Fibroblast of skin of back (primary cell): ENCODE data around the gene SPOCK1.
A peak's percentile ranks its signal among the peaks of the same experiment; 100 is the strongest.

ENCODE experiments used
- DNase-seq: peaks from one replicate; pipeline ENCODE4 v3.0.0-alpha.2; 2013

The SPOCK1 gene

DNA sequence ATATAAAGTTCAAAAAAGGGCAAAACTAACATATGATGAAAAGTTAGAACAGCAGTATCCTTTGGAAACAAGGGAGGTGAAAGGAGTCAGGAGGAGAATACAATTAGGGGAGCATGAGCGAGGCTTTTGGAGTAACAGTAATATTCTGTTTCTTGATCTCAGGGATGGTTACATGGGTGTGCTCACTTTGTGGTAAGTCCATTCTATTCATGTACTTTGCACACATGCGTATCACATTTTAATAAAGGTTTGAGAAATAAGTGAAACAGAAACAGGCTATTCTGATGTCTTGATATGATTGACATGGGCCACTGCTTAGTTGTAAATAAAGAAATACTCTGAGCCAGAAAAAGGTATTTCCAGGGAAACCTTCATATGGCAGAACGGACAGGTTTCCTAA lies 208.8 kb downstream of the SPOCK1 start:
- no peak for DNase-seq

DNA sequence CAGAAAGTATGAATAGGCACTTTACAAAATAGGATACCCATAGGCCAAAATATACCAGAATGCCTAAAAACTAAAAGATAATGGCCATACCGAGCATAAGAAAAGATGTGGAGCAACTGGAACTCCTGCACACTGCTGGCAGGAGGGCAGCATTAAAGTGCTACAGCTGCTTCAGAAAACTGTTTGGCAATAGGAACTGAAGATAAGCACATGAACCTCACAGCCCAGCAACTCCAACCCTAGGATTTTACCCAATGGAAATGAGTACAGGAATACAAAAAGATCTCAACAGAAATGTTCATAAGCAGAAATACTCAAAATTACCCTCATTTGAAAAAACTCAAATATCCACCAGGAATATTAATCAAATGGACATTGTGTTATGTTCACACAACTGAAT lies 209.3 kb downstream of the SPOCK1 start:
- no peak for DNase-seq

DNA sequence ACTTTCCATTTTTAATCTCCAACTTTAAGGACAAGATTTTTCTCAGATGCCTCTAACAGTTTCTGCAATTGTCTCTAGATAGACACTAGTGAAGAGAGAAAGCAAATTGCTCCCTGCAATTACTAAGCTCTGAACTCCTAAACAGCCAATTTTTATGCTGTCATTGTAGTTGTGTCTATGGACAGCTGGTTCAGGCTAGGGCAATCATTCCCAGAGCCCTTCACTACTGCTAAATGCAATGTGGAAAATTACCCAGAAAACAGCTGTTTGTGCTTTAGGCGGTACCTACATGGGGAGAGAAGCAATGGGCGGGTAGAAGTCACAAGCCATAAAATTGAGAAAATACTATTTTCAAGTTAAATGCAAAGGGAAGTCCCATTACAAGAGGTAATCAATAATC lies 211.6 kb downstream of the SPOCK1 start:
- DNase-seq, result no peak

DNA sequence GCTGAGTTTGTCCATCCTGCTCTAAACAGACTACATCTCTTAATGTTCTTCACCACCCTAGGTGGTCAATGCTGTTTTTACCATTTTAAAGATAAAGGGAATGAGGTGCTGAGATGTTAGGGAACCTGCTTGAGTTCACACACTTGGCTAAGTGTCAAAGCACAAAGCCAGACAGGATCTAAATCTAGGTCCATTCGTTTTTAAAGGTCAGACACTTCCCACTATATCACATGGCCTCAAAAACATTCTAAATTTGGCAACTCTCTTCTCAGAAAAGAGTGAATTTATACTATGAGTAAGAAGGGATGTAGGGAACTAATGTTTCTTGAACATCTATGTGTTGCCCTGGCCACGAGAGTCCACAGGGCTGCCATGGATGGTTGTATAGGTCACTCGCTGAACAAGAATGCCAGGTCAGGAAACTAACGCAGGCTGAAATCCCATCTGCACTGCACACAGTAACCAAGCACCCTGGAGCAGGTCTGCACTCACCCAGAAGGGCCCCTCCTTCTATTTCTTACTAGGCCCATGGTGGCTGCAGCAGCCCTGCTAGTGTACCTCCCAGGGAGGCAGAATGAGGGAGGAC lies 213.0 kb downstream of the SPOCK1 start:
- DNase-seq, result no peak

DNA sequence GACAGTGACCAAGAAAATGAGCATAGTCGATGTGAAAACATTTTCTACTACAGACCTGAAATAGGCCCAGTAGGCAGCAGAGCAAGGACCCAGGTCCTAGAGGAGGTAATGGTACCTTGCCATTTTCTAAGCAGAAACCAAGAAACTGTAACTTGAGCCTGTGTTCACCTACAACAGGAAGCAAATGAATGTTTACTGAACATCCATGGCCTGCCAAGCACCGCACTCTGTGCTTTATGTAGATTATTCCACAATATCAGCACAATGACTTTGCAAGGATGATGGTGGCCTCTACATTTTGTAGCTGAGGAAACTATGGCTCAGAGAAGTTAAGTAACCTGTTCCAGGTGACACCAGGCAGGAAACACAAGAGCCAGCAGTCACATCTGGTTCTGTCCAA lies 215.3 kb downstream of the SPOCK1 start:
- DNase-seq, result no peak

DNA sequence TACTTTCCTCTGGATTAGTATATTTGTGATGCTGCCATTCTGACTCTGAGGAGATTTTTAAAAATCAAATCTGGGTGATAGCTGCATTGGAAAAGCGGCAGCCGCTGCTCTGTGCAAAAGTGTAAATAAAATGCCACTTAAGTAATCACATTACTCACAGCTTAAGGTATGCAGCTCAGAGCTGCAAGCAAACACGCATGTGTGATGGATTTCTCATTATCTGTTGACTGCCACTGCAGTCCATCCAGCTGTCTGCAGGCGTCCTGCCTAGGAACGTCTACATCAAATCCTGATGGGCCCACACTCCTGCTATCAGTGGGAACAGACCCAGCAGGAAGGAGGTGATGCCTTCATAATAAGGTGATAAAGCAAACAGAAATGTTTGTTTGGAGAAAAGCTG lies 216.9 kb downstream of the SPOCK1 start:
- DNase-seq, result peak; percentile 47

DNA sequence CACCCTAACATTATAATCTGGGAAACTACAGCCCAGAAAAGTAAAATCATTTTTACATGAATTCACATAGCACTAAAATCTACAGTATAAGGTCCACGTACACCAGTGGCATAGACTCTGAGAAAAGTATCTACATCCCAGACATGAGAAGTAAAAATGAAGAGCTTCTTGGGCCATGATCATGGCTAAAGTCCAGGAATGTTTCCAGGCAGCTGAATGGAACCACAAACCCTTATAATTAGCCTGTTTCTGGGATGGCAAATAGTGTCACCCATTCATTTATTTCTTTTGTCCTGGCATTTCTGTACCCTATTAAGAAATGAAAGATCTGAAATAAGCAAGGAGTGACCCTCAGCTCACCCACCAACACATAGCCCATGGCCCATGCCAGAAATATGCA lies 217.9 kb downstream of the SPOCK1 start:
- no peak for DNase-seq

DNA sequence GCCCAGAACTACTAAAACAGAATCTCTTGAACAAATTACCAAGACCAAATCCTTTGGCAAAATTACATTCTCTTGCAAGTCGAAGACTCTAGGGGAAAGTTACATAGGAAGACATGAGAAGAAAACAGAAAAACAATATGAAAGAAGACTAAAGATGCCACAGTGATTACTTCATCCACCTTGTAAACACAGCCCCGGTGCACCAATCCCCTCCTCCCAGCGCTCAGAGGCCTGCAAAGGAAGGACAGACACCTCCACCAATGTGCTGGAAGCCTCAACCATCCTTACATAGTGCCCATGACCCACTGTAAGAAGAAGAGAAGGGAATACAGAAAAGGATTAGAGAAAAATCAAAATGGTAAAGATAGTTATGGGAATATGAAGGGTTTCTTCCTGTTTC lies 218.5 kb downstream of the SPOCK1 start:
- DNase-seq, result no peak

DNA sequence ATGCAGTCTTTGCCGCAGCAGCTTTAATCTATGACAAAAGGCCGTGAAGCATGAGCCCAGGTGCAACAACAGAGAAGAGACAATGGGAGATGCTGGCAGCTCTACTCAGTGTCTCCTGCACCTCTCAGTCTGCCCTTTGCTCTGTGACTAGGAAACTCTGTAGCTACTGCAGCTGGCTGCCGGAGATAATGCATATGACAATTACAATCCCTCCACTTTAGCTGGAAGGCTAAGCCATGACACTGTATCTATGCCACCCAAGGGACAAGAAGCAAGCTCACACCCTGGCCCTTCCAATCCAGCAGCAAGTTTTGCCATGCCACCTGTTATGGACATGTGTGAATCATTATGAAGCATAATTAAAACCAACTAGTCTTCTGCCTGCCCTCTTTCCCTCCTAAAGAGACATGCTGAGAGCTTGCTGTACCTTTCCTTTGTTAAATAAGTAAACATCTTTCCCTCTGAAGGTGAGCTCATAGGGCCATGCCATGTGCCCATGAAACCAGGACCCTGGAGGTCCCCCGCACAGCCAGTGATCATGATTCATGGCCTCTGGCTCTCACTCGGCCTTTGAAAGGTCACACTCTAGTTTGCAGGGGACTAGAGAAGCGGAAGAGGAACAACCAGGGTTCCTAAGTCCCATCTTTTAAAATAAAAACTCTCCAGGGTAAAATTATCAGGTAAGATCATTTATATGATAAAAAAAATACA lies 219.4 kb downstream of the SPOCK1 start:
- no peak for DNase-seq

DNA sequence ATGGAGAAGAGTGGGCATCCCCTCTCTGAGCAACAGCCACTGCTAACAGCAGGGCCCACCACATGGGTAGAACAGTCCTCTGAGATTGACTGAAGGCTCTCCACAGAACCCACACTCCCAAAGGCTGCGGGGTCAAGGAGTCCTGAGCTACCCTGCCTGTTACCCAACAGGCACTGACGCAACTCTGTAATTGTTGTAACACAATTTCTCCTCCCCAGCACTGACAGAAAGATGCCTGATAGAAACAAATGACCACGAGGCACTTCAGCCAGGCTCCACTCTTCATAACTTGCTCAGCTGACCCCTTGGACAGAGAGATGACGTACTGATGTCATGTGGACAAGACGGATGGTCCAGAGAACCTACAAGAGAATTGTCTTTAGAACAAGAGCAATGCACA lies 220.7 kb downstream of the SPOCK1 start:
- no peak for DNase-seq

DNA sequence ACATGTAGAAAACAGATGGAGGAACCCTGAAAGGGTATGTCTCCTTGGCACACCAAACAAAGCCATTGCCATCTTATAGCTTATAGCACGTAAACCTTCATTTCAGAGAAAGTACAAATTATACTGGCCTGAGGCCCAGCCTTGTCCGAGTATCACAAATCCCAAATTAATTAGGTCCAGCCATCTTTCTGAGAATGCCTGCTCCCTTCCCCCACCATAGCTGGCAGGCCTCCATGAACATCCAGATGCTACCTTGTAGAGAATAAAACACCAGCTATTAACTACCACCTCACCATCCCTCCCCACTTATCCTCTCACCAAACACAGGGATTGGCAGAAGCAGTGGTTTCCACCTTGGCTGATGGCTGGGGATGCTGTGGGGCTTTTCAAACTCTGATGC lies 224.0 kb downstream of the SPOCK1 start:
- DNase-seq, result no peak

DNA sequence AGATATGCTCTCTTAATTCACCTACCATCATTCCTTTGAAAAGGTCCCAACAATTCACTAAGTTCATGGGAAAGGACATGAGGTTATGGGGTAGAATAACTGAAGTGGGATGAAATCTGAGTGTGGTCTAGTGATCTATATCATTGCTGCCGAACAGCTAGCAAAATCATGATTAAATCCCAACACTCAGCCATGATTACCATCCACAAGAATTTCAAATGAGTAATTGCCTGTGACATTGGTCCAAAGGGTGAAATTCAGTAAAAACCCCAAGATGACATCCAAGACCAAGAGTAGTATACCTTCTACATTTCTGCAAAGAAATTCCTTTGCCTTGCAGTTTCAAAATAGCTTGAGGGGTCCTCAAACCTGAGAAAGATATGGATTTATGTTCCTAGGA lies 225.6 kb downstream of the SPOCK1 start:
- peak; percentile 66 for DNase-seq

DNA sequence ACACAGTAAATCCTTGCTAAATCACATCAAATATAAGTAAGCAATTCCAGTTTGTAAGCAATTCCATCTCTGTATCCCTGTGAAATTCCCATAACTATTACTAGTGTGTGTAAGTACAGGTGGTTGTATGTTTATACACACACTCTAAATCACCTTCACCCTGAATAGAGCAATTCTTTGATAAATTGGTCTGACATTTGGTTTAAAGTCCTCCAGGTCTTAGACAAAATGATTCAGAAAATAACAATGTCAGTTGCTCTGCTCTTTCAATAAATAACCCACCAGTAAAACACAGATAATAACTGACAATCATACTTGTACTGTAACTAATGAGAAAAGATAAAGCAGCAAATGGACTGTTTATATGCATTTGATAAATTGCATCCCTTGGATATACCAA lies 226.3 kb downstream of the SPOCK1 start:
- DNase-seq, result no peak

DNA sequence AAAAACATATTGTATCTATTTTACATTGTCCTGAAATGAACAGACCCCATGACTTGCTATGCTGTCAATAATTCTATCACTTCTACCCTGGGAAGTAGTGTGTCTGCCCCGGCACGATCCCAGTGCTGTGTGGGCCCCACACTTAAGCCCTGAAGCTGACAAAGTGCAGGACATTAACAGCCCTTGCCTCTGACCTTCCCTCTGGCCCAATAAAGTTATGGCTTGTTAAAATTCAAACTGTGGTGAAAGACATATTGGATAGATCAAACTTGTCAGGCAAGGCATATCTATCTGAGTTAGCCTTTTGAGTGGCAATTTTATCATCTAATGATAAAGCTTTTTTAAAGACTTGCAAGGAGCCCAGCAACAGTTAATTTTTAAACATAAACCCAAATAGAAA lies 229.2 kb downstream of the SPOCK1 start:
- DNase-seq, result no peak

DNA sequence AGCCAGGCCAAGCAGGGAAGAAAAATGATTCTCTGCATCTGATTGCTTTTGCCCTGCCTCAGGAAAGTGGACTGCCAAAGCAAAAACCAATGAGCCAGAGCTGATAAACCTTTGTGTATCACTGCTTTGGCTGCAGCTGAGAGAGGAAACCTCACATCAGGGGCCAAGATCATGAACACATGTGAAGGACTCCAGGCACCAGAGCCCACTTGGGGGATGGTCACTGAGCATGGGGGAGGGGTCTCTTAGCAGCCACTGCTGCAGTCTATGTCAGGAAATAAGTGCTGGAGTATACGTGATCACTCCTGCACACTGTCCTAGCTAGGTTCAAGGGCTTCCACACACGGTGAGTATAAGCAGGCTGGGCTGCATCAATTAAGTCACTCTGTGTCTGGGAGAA lies 229.9 kb downstream of the SPOCK1 start:
- no peak for DNase-seq

DNA sequence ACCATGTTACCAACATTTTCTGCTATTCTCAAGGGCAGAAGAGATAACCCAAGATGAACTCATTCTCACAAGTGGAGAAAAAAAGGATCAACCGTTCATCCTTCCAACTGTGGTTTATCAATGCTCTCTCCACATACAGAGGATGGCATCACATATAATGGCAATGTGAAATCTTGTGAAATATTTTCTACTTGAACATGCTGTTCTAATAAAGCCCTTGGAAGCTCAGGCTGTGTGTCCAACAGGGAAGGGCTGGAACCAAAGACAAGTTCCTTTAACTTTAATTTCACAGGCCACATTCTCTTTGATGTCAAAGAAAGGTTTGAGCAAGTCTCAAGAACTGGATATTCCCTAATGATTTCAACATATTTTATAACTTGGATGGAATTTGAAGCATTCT lies 230.5 kb downstream of the SPOCK1 start:
- no peak for DNase-seq

DNA sequence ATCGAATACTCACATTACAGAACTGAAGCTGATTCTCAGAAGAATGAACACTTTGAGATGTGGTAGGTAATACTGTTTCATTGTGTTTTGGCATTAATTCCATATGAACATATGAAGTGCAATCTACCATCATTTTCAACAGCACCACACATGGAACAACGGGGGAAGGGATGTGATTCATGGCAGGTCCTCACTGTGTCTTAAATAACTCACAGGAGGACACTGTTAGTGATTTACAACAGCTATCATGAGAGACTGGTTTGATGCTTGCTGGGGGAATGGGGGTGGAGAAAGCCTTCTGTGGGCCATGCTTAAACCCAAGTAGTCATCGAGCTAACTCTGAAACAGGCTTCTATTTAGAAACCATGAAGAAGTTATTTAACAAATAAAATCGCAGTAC lies 232.9 kb downstream of the SPOCK1 start:
- no peak for DNase-seq

DNA sequence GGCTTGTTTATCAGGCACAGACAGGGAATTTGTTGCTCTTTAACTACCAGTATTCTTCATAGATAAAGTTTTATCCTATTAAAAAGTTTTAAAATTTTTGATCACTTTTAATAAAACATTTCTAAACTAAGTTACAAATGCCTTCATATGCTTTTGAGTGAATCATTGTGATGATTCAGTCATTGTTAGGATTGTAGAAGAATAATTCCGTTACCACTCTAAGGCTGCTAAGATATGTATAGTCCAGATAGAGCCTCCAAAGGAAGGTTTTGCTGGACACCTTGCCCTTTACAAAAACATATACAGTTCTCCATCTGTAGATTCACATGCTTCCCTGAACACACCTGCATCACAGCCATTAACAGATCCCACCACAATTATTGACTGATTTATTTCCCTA lies 233.7 kb downstream of the SPOCK1 start:
- peak; percentile 62 for DNase-seq

DNA sequence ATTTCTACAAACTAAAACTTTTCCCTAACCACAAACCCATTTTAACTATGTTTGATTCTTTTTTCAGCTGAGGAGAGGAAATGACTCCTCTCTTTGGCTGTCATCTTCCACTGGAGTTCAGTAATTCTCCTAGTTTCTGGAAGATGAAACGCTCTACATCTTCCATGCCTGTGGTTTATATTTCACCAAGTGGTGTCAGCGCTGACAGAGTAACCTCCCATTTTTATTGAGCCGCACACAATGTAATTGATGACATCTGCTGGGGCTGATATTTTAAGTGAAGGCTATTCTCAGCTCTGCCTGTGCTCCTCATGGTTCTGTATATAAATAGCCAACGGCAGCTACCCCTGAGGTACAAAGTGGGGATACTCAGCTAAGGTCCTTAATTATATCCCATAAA lies 234.6 kb downstream of the SPOCK1 start:
- DNase-seq, result peak; percentile 96

DNA sequence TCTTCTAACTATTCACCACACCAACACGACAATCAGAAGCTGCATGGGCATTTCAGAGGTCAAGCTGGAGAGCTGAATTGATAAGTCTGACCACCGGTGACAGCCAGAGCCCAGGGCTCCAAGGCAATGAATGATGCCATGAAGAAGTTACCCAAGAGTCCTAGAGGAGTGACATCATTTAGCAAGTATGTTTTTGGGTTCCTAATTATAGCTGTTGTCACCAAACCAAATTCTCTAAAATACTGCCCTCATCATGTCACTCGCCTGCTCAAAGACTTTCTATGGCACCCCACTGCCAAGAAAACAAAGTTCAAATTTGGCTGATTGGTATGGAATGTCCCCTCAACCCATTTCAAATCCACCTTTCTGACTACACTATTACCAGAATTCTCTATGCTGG lies 235.1 kb downstream of the SPOCK1 start:
- peak; percentile 79 for DNase-seq

DNA sequence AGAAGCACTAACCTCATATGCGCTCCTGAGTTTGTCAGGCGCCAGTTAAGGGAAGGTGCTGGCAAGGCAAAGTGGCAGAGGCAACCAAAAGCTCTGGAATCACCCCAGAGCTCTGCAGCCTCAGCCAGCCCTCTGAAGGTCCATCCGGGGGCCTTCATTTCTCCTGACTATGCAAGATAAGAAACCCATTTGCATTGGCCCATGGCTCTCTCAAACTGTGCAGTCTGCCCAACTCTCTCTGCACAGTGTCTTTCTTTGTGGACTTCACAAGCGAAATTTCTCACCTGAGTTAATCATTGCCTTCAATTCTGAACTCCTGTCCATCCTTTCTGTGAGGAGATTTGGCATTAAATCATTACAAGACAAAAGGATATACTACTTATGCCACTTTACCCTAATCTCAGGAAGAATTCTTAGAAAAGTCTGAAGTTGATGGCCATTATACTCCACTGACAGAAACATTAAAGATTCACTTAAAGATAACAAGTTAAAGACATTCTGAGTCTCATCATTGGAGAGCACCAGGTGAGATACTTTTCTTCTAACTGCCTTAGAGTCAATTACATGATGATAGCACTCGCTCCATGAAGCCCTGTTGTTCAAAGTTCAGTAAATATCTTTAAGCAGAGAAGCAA lies 235.6 kb downstream of the SPOCK1 start:
- DNase-seq, result no peak

DNA sequence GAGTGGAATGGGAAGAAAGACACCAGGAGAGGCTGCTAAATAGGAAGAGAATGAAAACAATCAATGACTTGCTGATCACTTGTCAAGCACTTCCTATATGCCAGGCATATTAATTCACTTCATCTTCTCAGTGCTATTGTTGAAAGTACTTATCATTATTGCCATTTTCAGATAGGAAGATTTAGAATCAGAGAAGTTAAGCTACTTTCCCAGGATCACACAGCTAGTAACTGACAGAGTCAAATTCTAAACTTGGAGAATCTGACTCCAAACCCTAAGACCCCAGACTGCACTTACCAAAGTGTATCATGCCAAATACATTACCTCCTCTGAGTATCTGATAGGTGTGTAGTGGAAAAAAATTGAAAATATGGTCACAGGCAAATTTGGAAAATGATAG lies 236.3 kb downstream of the SPOCK1 start:
- DNase-seq, result no peak

DNA sequence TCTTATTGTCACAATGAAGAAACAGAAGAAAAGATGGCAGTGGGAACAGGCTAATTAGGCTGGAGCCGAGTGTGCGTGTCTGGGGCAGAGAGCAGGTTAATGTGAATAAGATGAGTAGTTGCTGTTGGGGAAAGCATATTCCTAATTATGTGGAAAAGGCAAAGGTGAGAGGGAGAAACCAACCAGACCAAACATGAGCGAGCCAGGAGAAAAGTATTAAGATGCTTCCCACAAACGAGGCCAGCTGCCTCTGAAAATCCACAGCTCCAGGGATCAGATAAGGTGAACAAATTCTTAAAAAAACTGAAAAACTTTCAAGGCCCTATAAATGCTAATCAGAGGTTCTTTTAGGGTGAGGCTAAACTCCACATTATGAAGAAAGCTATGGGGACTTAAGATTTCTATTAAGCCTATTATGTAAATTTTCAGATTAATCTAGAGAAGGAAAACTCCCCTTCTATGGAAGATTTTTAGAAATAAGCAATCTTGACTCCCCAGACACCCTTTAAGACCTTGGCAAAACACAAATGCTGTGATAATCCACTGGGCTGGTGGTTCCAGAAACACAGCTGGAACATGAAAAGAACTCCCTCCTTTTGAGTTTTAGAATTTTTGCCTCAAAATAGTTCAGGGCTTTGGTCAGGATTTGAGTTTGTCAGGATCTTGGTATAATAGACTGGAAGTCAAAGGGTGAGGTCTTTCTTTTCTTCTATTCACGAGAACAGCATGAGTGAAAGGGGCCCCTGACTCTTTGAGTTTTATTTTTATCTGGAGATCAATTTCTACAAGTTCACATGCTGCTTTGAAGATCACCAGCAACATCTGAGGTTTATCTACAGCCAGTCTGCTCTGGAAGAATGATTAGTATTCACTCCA lies 238.1 kb downstream of the SPOCK1 start:
- no peak for DNase-seq
